ENCODE data around the gene MFN1. TPM values are rescaled to one million over a fixed set of nuclear protein-coding genes. Genes with fewer than 3 reads are reported as not detected.

The MFN1 gene
- total RNA-seq, 1 experiment from 2014 or later, result 45.2 TPM

- Histone ChIP-seq H2BK15ac (ENCODE audit: low read depth, low read length) (no peak overlapping the region), H3K79me1 (ENCODE audit: insufficient read depth, low read depth, low read length, poor library complexity, severe bottlenecking) (no peaks in the 10 kb centered on the region), H3K79me2 (ENCODE audit: insufficient read depth, low read length) (no peaks in the 10 kb centered on the region), H2AK5ac (ENCODE audit: insufficient read length, low read length) (no peak overlapping the region), H4K8ac (replicated peaks; ENCODE audit: insufficient read length, low read depth, low read length) (no peak overlapping the region), H2BK20ac (ENCODE audit: low read depth, low read length, poor library complexity, severe bottlenecking) (no peak overlapping the region), H2BK12ac (ENCODE audit: insufficient read length, low read depth, low read length) (no peak overlapping the region), H3K18ac (ENCODE audit: insufficient read length, low read depth, low read length) (no peak overlapping the region), H4K91ac (ENCODE audit: insufficient read length, low read depth, low read length) (no peak overlapping the region), H2AFZ (ENCODE audit: low read length) (no peak overlapping the region), H3K23me2 (ENCODE audit: insufficient read length, low read depth, low read length, poor library complexity, severe bottlenecking) (no peaks in the 10 kb centered on the region), H3T11ph (ENCODE audit: low read length) (no peak overlapping the region), H3K14ac (ENCODE audit: insufficient read depth, low read length) (no peak overlapping the region), H4K5ac (ENCODE audit: insufficient read length, low read depth, low read length) (no peak overlapping the region), H2BK5ac (ENCODE audit: insufficient read length, low read length) (no peak overlapping the region), H3K27ac (ENCODE audit: insufficient read length, low read depth, low read length) (no peak overlapping the region), H3K4ac (ENCODE audit: low read depth, low read length) (no peak overlapping the region), H3K27me3 (ENCODE audit: insufficient read depth, low read length) (no peaks in the 10 kb centered on the region), H3K9ac (ENCODE audit: extremely low read depth, insufficient read length, low read length) (no peak overlapping the region), H3K9me3 (ENCODE audit: control insufficient read depth, low read depth, low read length) (no peaks in the 10 kb centered on the region), H4K20me1 (ENCODE audit: control insufficient read depth, insufficient read depth, insufficient read length) (no peaks in the 10 kb centered on the region), H3K23ac (ENCODE audit: insufficient read length, low read depth, low read length) (no peak overlapping the region), H3K4me2 (ENCODE audit: insufficient read depth, insufficient read length, low read length) (no peak overlapping the region), H2BK120ac (ENCODE audit: low read depth, low read length, poor library complexity, severe bottlenecking) (no peak overlapping the region), H3K4me1 (ENCODE audit: insufficient read depth, low read length) (no peaks in the 10 kb centered on the region), H3K56ac (ENCODE audit: insufficient read length, low read depth, low read length) (no peak overlapping the region)
- peaks cover 8% of the 10 kb centered on the region in 2 experiments; a peak in 3 of 4 replicates for H3K4me1 Mint-ChIP-seq
- H3K27ac Mint-ChIP-seq, result no peak overlapping the region
- no peak for DNase-seq
- TF ChIP-seq CTCF (conservative IDR thresholded peaks at IDR 0.05), result no peak
- H3K36me3 Mint-ChIP-seq (ENCODE audit: insufficient read depth in 1 of 3, low read depth in 3 of 3), result peaks cover 0 to 9% (median 1%) of the 10 kb centered on the region in 3 experiments; a peak in 3 of 7 replicates
- peaks cover 5% of the 10 kb centered on the region in 2 experiments; a peak in 3 of 5 replicates for H3K9me3 Mint-ChIP-seq
- H3K27me3 Mint-ChIP-seq (ENCODE audit: low read depth), result no peaks in the 10 kb centered on the region
- WGBS (ENCODE audit: extremely low coverage, insufficient read length, low lambda C conversion rate), result no CpG with 5 or more reads among the region's 5 CpGs
- no peak overlapping the region for H3K4me3 Mint-ChIP-seq
Measured at GRCh38 chr3:179297971-179298725, 49.4 kb upstream of the MFN1 start.
